Embryonic facial prominence (tissue), 1 donor: ENCODE results near the gene ADAM22.
"Not testable (repeated sequence)": the region's sequence is repeated elsewhere in the genome, so short reads cannot be mapped to it uniquely, and the experiment has no call there.

Source experiments
- DNase-seq: peaks from one replicate; pipeline ENCODE4 v3.0.0-alpha.2; 2016; ENCODE audit errors: extremely low spot score

Gene ADAM22

GRCh38 chr7:88159741-88160140 is 225.7 kb downstream of the ADAM22 start:
- not testable (repeated sequence) for DNase-seq

- no peak for DNase-seq
Observed at GRCh38 chr7:88165697-88166096, 231.6 kb downstream of the ADAM22 start.

- no peak for DNase-seq
Observed at GRCh38 chr7:88167223-88167622, 233.2 kb downstream of the ADAM22 start.

- no peak for DNase-seq
Observed at GRCh38 chr7:88167721-88168120, 233.7 kb downstream of the ADAM22 start.

- no peak for DNase-seq
Observed at GRCh38 chr7:88169717-88170320, 235.8 kb downstream of the ADAM22 start.

- no peak for DNase-seq
Observed at GRCh38 chr7:88172842-88173241, 238.8 kb downstream of the ADAM22 start.

- DNase-seq, result no peak
Observed at GRCh38 chr7:88176190-88176589, 242.1 kb downstream of the ADAM22 start.

- no peak for DNase-seq
Observed at GRCh38 chr7:88183051-88183450, 249.0 kb downstream of the ADAM22 start.

GRCh38 chr7:88184848-88185304 is 250.8 kb downstream of the ADAM22 start:
- no peak for DNase-seq

- DNase-seq, result no peak
Observed at GRCh38 chr7:88185650-88186049, 251.6 kb downstream of the ADAM22 start.

GRCh38 chr7:88191911-88192310 is 257.9 kb downstream of the ADAM22 start:
- no peak for DNase-seq

GRCh38 chr7:88200261-88200660 is 266.2 kb downstream of the ADAM22 start:
- no peak for DNase-seq

GRCh38 chr7:88200789-88201188 is 266.7 kb downstream of the ADAM22 start:
- no peak for DNase-seq

- no peak for DNase-seq
Observed at GRCh38 chr7:88201305-88201704, 267.3 kb downstream of the ADAM22 start.

GRCh38 chr7:88202278-88202677 is 268.2 kb downstream of the ADAM22 start:
- DNase-seq, result no peak

GRCh38 chr7:88202799-88203198 is 268.7 kb downstream of the ADAM22 start:
- no peak for DNase-seq

GRCh38 chr7:88203401-88203800 is 269.4 kb downstream of the ADAM22 start:
- no peak for DNase-seq

- DNase-seq, result no peak
Observed at GRCh38 chr7:88204525-88205110, 270.6 kb downstream of the ADAM22 start.

GRCh38 chr7:88205179-88205578 is 271.1 kb downstream of the ADAM22 start:
- DNase-seq, result no peak

GRCh38 chr7:88206254-88206653 is 272.2 kb downstream of the ADAM22 start:
- no peak for DNase-seq

GRCh38 chr7:88208521-88208920 is 274.5 kb downstream of the ADAM22 start:
- DNase-seq, result no peak

GRCh38 chr7:88212918-88213317 is 278.9 kb downstream of the ADAM22 start:
- DNase-seq, result no peak

- no peak for DNase-seq
Observed at GRCh38 chr7:88214456-88214855, 280.4 kb downstream of the ADAM22 start.

- no peak for DNase-seq
Observed at GRCh38 chr7:88215295-88215694, 281.2 kb downstream of the ADAM22 start.
